HG03342 (cell line): ENCODE data around the gene ARID3A.
A peak's percentile ranks its signal among the peaks of the same experiment; 100 is the strongest.

ENCODE experiments used
- ATAC-seq: cut with Tn5 transposase; IDR thresholded peaks from one replicate; pipeline ENCODE4 v1.9.1; 2021; ENCODE audit warnings: mild to moderate bottlenecking, moderate library complexity; ENCODE audit not compliant: unreplicated experiment

The ARID3A gene

DNA sequence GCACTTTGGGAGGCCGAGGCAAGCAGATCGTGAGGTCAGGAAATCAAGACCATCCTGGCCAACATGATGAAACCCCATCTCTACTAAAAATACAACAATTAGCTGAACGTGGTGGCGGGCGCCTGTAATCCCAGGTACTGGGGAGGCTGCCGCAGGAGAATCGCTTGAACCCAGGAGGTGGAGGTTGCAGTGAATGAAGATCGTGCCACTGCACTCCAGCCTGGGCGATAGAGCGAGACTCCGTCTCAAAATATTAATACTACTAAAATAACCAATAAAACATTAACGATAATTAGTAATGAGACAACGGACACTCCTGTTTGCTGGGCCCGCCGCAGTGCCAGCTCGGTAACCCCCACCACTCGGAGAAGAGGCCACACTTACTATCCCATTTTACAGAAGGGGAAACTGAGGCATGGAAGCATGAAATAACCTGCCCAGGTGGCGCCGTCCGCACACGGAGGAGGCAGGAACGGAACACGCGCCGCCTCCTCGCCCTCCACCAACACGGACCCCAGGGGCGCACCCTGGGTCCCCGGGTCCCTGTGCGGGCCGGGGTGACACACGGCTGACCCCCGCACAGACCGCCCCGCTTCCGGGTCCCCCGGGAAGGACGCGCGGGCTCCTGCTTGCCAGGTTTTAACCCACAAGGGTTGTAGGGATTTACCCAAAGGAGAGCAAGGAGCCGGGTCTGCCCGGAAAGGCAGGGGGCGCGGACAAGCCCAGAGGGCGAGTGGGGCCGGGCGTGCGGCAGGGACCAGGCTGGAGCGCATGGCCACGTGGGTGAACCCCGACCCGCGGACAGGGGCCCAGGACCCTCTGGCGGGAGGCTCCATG, 14.4 kb upstream of the ARID3A start:
- no peak for ATAC-seq

GRCh38 chr19:912181-913079, 13.4 kb upstream of the ARID3A start:
- no peak for ATAC-seq

DNA sequence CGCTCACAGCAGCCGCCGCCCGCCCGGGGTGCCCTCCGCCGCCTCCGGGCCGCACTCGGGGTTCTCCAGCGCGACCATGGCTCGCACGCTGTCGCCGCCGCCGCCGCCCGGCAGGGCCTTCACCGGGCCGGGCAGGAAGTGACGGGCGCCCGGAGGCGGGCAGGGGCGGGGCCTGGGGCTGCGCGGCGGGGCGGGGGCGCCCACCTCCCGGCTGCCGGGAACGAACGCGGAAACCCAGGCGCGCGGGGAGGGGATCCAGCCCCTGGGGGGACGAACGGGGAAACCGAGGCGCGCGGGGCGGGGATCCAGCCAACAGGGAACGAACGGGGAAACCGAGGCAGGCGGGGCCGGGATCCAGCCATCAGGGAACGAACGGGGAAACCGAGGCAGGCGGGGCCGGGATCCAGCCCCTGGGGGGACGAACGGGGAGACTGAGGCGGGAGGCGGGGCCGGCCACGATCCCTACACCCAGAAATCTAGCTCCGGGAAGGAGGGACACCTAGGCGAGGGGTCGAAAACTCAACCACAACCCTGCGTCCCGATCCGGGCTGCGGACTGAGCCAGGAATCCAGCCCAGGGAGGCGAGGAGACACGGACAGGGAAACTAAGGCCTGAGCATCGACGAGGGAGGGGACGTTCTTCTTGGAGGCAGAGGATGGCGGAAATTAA, 12.6 kb upstream of the ARID3A start, which contains the start of gene R3HDM4:
TSS of gene R3HDM4 (minus strand) at position 140 of the 669 bp plus-strand sequence. CDS start at position 78, 62 bp downstream.
- peak; percentile 46 for ATAC-seq

DNA sequence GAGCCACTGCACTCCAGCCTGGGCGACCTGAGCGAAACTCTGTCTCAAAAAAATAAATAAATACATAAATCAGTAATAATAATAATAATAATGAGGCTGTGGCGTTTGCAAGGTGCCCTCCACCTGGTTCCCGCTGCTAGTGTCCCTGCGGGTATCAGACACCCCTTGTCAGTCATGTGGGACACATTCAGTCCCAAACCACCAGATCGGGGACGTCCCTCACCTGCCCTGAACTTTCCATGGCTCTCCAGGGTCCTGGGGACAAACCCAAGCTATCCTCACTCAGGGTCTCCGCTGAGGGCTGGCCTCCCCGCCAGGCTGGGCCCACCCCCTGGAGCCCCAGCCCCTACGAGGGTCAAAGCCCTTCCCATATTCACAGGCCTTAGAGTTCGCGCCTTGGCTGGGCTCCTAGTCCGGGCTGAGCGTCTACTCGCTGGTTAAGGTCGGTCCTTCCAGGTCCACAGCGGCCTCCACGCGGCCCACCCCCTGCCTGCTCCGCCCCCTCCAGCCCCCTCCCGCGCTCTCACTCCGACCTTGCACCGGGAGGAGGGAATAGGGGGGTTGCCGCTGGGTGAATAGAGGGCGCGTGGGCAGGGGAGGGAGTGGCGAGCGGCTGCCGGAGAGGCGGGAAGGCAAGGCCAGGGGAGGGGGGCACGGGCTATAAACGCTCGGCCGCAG, 9.1 kb upstream of the ARID3A start:
- ATAC-seq = no peak

DNA sequence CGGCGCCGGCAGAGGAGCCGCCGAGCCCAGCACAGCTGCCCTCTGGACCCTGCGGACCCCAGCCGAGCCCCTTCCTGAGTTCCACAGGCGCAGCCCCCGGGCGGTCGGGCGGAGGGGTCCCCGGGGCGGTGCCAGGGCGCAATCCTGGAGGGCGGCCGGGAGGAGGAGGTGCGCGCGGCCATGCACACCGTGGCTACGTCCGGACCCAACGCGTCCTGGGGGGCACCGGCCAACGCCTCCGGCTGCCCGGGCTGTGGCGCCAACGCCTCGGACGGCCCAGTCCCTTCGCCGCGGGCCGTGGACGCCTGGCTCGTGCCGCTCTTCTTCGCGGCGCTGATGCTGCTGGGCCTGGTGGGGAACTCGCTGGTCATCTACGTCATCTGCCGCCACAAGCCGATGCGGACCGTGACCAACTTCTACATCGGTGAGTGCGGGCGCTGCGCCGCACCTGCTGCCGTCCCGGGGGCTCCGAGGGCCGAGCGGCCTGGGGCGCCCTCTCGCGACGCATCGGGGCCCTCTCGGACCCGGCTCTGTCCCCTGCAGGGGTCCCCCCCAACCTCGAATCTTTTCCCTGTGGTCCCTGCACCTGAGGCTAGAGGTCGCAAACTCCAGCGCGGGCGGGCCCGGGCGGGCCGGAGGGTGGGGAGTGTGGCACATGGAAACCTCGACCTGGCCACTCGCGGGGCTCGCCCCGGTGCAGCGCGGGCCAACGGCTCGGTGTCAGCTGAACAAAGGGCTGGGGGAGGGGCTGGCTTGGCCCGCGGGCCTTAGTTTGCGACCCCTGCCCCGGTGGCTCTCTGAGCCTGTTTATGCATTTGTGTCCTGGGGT, 8.3 kb upstream of the ARID3A start, which contains the start of gene KISS1R:
TSS of gene KISS1R (plus strand) at position 11 of the 829 bp plus-strand sequence. CDS start at position 181, 170 bp downstream.
- no peak for ATAC-seq

DNA sequence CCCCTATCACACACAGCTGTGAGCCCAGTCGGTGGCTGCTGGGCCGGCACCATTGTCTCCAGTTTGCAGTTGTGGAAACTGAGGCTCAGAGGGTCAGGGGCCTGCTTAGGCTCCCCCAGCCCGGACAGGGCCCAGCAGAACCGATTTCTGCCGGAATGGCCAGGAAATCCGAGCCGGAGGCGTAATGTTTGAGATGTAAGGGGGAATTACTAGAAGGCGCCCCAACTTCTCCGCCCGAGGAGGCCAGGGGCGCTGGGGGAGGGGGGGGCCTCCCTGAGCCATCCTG, 7.7 kb upstream of the ARID3A start:
- no peak for ATAC-seq

DNA sequence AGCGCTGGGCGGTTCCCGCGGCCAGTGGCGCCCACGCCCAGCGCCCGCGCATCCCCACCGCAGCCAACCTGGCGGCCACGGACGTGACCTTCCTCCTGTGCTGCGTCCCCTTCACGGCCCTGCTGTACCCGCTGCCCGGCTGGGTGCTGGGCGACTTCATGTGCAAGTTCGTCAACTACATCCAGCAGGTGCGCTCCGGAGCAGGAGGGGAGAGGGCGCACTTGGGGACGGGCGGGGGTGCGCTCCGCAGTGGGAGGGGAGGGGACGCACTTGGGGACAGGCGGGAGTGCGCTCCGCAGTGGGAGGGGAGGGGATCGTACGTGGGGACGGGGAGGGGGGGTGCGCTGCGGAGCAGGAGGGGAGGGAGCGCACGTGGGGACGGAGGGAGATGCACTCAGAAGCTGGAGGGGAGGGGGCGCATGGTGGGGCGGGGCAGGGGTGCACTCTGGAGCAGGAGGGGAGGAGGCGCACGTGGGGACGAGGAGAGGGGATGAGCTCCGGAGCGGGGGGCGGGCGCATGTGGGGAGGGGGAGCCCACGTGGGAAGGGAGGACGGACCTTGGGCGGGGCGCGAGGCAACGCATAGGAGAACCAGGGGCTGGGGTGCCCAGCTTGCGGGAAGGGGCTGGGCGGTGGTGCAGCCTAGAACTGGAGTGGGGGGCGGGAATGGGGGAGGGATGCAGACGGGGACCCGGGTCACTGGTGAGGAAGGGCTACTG, 7.2 kb upstream of the ARID3A start:
- ATAC-seq = no peak

- no peak for ATAC-seq
Observed at GRCh38 chr19:919199-920050, 6.4 kb upstream of the ARID3A start.

DNA sequence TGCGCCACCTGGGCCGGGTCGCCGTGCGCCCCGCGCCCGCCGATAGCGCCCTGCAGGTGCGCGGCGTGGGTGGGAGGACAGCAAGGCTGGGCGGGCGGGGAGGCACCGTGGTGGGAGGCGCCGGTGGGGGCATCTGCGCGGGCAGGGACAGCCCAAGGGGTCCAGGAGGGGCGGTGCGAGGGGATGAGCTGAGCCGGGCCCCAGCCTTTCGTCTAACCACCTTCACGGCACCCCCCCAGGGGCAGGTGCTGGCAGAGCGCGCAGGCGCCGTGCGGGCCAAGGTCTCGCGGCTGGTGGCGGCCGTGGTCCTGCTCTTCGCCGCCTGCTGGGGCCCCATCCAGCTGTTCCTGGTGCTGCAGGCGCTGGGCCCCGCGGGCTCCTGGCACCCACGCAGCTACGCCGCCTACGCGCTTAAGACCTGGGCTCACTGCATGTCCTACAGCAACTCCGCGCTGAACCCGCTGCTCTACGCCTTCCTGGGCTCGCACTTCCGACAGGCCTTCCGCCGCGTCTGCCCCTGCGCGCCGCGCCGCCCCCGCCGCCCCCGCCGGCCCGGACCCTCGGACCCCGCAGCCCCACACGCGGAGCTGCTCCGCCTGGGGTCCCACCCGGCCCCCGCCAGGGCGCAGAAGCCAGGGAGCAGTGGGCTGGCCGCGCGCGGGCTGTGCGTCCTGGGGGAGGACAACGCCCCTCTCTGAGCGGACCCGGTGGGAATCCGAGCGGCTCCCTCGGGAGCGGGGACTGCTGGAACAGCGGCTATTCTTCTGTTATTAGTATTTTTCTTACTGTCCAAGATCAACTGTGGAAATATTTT, 5.6 kb upstream of the ARID3A start:
- ATAC-seq = no peak

DNA sequence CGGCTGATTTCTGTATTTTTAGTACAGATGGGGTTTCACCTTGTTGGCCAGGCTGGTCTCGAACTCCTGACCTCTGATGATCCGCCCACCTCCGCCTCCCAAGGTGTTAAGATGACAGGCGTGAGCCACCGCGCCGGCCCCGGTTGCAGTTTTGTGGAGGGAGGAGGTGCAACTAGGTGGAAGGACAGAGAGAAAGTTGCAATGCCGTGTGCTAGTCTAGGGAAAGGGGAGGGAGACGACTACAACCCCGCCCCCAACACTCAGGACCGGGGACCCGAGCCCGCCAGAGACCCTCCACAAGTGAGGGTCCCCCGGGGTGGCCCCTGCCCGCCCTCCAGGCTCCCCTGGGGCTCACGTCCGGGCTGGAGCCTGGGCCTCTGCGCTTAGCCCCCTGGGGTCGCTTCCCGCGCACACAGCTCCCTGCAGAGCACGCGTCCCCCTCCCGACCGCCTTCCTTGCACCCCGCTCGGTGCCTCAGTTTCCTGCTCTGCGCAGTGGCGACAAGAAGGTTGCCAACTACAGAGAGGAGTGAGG, 1.2 kb upstream of the ARID3A start:
- no peak for ATAC-seq

- ATAC-seq = peak; percentile 44
Observed at GRCh38 chr19:925087-925525, 729 bp upstream of the ARID3A start.

DNA sequence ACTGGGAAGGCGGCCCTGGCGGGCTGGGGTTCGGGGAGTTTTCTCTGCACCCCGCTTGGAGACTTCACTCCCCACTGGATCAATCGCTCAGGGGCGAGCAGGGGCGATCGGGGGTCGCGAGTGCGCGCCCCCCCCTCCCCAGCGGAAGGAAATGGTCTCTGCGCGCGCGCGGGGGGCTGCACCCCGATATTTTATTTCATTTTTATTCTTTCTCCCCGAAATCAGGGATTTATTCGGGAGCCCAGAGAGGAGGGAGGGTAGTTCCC, 421 bp downstream of the ARID3A start:
- no peak for ATAC-seq

GRCh38 chr19:926589-927350, 935 bp downstream of the ARID3A start:
- ATAC-seq = no peak

- ATAC-seq = no peak
Observed at GRCh38 chr19:927351-927779, 1.5 kb downstream of the ARID3A start.

DNA sequence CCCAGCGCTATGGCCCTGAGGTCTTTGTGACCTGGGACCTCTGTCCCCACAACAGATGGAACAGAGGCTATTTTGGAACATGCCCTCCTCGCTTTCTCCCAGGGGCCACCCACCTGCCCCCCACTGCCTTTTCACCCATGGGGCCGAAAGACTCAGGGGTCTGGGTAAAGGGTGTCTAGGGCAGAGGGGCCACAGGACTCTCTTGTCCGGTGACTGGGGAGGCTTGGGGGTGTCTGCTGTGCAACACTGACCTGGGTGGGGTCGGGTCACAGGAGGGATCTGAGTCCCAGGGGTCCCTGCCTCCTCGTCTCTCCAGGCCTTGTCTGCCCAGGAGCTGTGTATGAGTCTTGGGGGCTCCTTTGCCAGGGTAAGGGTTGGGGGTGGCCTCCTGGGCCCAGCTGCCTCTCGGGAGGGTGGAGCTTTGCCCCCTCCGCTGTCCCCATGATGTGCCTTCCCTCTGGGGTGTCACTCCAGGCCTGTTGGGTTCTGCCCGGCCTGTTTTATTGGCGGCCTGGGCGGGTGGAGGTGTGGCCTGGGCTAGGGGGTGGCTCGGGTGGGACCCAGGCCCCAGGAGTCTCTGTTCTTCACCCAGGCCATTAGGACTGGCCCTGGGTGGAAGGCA, 2.1 kb downstream of the ARID3A start:
- ATAC-seq = no peak
